Measurements from ENCODE around the gene ZBTB34. TPM values are rescaled to one million over a fixed set of nuclear protein-coding genes. Genes with fewer than 3 reads are reported as not detected.

The ZBTB34 gene
- total RNA-seq, 2 donors from 2014 or later, result 5.0 to 7.8 TPM

DNA sequence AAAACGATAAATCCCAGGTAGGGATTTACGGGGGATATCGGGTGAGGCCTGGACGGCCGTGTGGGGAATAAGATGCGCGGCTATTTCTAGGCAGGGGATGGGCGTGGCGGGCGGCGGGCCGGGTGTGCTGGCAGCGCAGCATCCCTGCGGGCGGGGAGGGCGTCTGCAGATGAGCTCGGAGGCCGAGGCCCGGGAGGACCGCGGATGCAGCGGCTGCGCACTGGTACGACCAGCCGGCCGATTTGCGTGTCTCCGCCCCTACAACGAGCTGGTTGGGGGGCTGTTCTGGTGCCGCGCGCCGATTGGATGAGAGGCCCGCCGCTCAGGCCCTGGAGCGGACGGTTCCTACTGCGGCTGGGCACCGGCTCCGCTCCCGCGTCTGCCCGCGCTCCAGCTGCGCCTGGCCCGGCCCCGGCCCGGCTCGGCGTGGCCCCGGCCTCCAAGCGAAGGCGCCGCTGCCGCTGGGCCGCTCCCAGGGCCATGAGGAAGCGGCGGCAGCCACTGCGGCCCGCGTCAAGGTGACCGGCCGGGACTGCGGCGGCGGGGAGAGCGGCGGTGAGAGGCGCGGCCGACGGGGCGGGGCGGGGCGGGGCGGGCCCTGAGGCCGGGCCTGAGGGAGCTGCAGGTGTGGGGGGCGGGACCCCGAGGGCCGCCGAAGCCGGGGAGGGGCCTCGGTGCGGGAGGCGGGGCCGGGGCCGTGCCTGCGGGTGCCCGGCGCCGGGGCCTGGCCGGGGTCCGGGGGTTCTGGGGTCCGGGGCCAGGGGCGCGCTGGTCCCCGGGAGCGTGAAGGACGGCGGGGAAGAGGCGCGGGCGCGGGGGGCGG lies 54.2 kb downstream of the ZBTB34 start, which contains the start of gene RALGPS1:
RALGPS1 (plus strand) TSS at position 325 of the 823 bp plus-strand sequence. CDS start 47,508 bp downstream, outside the sequence.
- H3K27me3 Mint-ChIP-seq, result peaks cover 11% of the 10 kb centered on the region

DNA sequence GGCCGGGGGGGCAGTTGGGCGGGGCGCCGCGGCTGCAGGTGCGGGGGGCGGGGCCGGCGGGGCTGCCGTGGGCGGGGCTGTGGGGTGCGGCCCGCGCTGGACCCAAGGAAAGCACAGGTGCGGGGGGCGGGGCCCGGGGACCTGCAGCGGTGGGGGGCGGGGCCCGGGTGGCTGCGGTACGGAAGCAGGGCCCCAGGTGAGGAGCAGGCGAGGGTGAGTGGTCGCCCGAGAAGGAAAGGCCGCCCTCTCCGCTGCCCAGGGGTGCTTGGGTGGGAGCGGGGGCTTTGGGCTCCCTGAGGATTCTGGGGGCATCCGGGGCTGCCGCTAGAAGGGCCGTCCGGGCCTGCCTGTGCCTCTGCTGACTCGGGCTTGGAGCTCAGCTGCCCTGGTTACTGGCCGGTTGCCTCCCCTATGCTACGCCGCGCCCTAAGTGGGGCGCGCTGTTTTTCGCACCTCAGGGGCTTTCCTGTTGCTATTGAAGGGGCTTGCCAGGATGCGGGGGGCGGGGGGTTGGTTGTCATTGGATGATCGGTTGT lies 54.9 kb downstream of the ZBTB34 start:
- peaks cover 11% of the 10 kb centered on the region for H3K27me3 Mint-ChIP-seq
- no peak for ATAC-seq (replicated peaks)
- H3K27ac Mint-ChIP-seq, result no peak overlapping the region
- no peaks in the 10 kb centered on the region for H3K36me3 Mint-ChIP-seq (ENCODE audit: low read depth)
- H3K4me1 Mint-ChIP-seq, result no peaks in the 10 kb centered on the region
- no peaks in the 10 kb centered on the region for H3K9me3 Mint-ChIP-seq
- H3K4me3 Mint-ChIP-seq, result peak overlapping the region; percentile 60

More for the DNA sequence above, 54.2 kb downstream of the ZBTB34 start, which contains the start of gene RALGPS1:
- H3K4me3 Mint-ChIP-seq, result peak within 1 kb of the TSS; percentile 70
- no peaks in the 10 kb centered on the region for H3K4me1 Mint-ChIP-seq
- no peaks in the 10 kb centered on the region for H3K9me3 Mint-ChIP-seq
- ATAC-seq (replicated peaks), result peak; percentile 99
- no peak within 1 kb of the TSS for H3K27ac Mint-ChIP-seq
- H3K36me3 Mint-ChIP-seq (ENCODE audit: low read depth), result no peaks in the 10 kb centered on the region

DNA sequence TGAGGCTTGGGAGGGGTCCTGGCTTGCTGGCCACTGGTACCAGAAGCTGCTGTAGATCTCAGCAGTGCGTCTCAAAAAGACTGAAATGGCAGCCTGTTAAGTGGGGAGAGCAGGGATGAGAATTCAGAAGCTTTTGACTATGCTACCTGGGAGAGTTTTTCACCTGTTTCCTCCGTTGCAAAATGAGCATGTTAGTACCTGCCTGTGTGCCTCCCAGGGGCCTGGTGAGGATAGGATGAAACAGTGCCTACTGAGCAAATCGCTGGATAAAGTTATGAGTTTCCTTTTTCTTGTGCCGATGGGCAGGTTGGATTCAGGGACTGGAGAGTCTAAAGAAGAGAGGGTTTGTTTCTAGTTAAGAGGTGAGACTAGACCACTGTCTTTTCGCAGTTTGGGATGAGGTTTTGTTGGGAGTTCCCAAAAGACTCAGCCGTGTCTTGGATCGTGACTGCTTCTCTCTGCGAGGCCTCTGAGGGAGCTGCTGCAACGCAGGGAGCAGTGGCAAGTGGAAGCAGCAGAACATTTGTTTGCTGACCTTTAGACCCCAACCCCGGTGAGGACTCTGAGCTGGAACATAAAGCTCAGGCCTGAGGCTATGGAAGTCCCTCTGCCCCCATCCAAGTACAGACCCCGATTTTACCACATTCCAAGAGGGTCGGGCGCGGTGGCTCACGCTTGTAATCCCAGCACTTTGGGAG lies 55.6 kb downstream of the ZBTB34 start:
- Mint-ChIP-seq H3K36me3 (ENCODE audit: low read depth) (no peaks in the 10 kb centered on the region), H3K9me3 (no peaks in the 10 kb centered on the region), H3K4me1 (no peaks in the 10 kb centered on the region), H3K27me3 (peaks cover 11% of the 10 kb centered on the region), H3K4me3 (peak overlapping the region; percentile 60), H3K27ac (no peak overlapping the region)
- ATAC-seq (replicated peaks), result no peak

DNA sequence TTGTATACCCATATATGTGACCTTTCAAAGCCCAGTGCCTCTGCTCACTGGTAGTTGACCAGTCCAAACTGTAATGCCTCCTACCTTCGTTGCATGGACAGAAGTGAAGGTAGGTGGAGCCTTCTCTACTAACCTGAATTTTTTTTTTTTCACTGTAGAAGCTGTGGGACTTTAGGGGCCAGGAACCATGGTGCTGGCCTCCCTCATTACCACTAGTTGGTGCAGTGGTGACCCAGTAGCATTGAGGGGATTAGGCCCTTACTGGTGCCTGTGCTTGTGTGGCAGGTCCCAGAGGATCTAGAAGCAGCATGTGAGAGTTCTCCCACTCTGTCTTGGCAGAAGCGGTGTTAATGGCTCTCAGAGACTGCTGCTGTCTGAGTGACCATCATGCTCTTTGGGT lies 56.5 kb downstream of the ZBTB34 start:
- H3K4me3 Mint-ChIP-seq, result no peak overlapping the region
- peaks cover 7% of the 10 kb centered on the region for H3K27me3 Mint-ChIP-seq
- no peak overlapping the region for H3K27ac Mint-ChIP-seq
- no peak for ATAC-seq (replicated peaks)
- no peaks in the 10 kb centered on the region for H3K36me3 Mint-ChIP-seq (ENCODE audit: low read depth)
- no peaks in the 10 kb centered on the region for H3K4me1 Mint-ChIP-seq
- H3K9me3 Mint-ChIP-seq, result no peaks in the 10 kb centered on the region

DNA sequence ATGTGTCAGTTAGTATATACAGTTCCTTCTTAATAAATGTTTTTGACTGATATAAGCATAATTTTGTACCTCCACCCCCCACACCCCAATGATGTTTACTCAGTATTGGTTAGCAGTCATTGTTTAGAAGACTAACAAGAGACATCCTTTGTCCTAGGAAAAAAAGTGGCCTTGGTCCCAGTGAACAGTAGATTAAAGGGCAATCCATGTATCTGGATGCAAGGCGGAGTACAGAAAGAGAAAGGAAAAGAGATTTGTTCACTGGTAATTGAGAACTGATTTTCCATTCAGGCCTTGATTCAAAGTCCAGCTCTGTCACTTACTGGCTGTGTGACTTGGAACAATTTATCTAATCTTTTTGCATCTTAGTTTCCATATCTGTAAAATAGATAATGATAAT lies 58.8 kb downstream of the ZBTB34 start:
- ATAC-seq (replicated peaks), result no peak
- Mint-ChIP-seq H3K27ac (no peak overlapping the region), H3K9me3 (no peaks in the 10 kb centered on the region), H3K27me3 (no peaks in the 10 kb centered on the region), H3K4me3 (no peak overlapping the region), H3K4me1 (no peaks in the 10 kb centered on the region), H3K36me3 (ENCODE audit: low read depth) (no peaks in the 10 kb centered on the region)

DNA sequence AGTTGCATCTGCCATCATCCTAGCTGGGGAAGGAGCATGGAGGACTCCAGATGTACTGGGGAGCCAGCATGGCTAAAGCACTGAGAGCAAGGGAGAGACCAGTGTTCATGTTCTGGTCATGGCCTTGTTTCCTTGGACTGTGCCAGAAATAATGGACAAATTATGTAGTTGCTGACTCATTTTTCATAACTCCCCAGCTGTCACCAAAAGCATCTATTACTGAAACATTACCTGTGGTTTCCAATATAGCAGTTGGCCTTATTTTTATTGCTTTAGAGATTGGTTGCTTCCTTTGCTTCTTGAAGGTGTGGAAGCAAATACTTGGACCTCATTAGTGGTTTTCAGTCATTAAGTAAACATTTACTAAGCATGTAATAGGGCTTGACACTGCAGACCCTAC lies 65.4 kb downstream of the ZBTB34 start:
- no peak overlapping the region for H3K4me3 Mint-ChIP-seq
- no peaks in the 10 kb centered on the region for H3K4me1 Mint-ChIP-seq
- no peaks in the 10 kb centered on the region for H3K9me3 Mint-ChIP-seq
- ATAC-seq (replicated peaks), result no peak
- no peak overlapping the region for H3K27ac Mint-ChIP-seq
- H3K27me3 Mint-ChIP-seq, result no peaks in the 10 kb centered on the region
- H3K36me3 Mint-ChIP-seq (ENCODE audit: low read depth), result no peaks in the 10 kb centered on the region

DNA sequence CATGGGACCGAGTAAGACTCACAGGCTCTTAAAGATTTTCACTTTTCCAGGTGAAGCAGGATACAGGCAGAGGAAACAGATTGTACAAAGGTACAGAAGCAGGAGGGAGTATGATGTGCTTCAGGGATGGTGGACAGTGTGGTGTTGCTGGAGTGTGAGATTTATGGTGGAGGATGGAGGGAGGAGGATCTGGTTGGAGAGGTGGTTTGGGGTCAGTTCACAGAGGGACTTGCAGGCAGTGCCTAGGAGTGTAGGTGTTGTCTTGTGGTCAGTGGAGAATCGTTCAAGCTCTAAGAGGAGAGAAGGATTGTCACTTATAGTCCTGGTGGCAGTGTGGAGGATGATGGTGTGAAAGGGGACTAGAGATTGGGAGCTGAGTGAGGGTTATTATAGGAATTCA lies 65.9 kb downstream of the ZBTB34 start:
- Mint-ChIP-seq H3K36me3 (ENCODE audit: low read depth) (no peaks in the 10 kb centered on the region), H3K9me3 (no peaks in the 10 kb centered on the region), H3K4me1 (no peaks in the 10 kb centered on the region), H3K27ac (no peak overlapping the region), H3K27me3 (no peaks in the 10 kb centered on the region), H3K4me3 (no peak overlapping the region)
- no peak for ATAC-seq (replicated peaks)

DNA sequence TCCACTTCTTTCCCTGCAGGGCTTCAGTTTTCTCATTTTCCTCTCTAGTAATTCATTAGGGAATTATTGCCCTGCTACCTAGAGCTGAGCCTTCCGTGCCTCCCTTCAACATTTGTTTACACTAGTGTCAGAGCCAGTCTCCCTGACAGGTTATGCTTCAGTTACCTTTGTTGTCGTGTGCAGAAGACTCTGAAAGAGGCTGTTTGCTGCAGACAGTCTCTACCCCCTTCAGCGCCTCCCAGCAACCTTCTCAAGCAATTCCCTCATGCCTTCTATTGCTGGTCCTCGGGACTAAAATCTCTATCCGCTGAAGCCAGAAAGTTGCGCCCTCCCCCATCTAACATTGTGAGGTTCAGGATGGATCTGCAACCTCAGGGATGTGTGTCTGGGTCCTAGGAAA lies 67.0 kb downstream of the ZBTB34 start:
- Mint-ChIP-seq H3K36me3 (ENCODE audit: low read depth) (no peaks in the 10 kb centered on the region), H3K4me3 (no peak overlapping the region), H3K27me3 (no peaks in the 10 kb centered on the region), H3K4me1 (no peaks in the 10 kb centered on the region), H3K9me3 (no peaks in the 10 kb centered on the region), H3K27ac (no peak overlapping the region)
- no peak for ATAC-seq (replicated peaks)

DNA sequence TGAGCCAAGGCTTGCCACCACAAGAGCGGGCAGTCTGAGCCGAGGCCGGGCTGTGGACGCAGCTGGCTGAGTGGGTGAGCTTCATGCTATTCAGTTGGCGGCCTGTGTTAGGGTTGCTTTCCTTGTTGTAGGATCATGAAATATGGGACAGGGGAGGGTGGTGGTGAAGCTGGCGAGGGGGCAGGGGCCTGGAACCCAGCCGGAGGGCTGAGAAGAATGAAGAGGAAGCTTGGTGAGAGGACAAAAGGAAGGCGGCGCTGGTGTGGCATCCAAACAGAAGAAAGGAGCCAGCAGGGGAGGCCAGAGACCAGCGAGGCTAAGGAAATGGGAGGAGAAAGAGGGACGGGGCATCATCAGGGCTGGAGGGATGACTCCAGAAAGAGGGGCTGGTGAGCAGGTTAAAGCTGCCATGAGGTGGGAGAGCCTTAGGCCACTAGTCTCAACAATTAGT lies 72.5 kb downstream of the ZBTB34 start:
- Mint-ChIP-seq H3K36me3 (ENCODE audit: low read depth) (no peaks in the 10 kb centered on the region), H3K9me3 (no peaks in the 10 kb centered on the region), H3K27me3 (no peaks in the 10 kb centered on the region), H3K4me3 (no peak overlapping the region), H3K4me1 (no peaks in the 10 kb centered on the region), H3K27ac (no peak overlapping the region)
- ATAC-seq (replicated peaks), result no peak

DNA sequence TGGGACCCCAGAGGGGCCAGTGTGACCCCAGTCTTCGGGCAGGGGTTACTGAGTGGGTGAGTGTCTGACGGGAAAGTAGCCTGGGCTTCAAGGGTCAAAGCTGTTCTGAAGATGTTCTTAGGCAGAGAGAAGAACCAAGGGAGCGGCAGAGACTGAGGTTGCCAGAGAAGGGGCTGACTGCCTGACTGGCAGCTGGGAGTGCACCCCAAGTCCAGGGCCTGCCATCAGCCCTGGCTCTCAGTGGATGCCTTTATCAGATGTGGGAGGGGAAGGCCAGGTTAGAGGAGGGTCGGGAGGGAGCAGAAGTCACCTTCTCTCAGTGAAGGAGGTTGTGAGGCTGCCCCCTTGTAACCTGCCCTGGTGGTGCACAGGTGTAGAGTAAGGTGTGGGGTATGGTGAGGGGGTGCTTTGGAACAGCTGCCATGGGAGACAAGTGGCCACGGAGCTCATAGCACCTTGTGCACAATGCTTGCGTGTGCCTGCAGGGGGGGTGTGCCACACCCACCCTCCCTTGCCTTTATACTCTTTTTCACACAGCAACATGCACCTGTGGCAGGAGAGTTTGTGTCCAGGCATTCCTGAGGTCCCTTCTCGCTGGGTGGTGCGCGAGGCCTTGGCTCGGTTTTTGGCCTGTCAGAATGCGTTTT lies 73.0 kb downstream of the ZBTB34 start:
- no peaks in the 10 kb centered on the region for H3K27me3 Mint-ChIP-seq
- H3K4me1 Mint-ChIP-seq, result no peaks in the 10 kb centered on the region
- H3K9me3 Mint-ChIP-seq, result no peaks in the 10 kb centered on the region
- H3K36me3 Mint-ChIP-seq (ENCODE audit: low read depth), result no peaks in the 10 kb centered on the region
- no peak for ATAC-seq (replicated peaks)
- H3K4me3 Mint-ChIP-seq, result no peak overlapping the region
- no peak overlapping the region for H3K27ac Mint-ChIP-seq

DNA sequence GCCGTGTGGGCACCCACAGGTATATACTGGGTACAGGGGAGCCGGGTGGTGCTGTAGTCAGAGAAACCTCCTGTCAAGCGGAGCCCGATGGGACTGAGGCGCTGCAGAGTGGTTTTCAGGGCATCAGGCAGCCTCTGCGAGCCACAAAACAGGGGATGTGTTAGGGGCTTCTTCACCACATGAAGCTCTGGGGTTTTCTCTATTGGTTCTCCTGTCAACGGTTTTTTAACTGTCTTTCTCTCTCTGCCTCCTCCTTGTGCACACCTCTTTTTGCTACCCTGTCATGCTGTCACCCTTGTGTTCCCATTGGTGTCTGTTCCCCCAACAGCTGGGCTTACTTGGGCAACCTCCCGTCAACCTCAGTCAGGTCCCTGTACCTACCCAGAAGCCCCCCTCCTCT lies 74.0 kb downstream of the ZBTB34 start:
- Mint-ChIP-seq H3K27ac (no peak overlapping the region), H3K9me3 (no peaks in the 10 kb centered on the region), H3K36me3 (ENCODE audit: low read depth) (no peaks in the 10 kb centered on the region), H3K27me3 (no peaks in the 10 kb centered on the region), H3K4me1 (no peaks in the 10 kb centered on the region), H3K4me3 (no peak overlapping the region)
- no peak for ATAC-seq (replicated peaks)

Other genes with a start within 250 kb of the ZBTB34 start
- gene LMX1B, start 246.7 kb upstream of the ZBTB34 start, total RNA-seq, result not detected
- gene ZBTB43, start 55.6 kb upstream of the ZBTB34 start, total RNA-seq, result 10 to 100 TPM; 27.4 to 31.3 TPM
- gene RALGPS1, start 54.1 kb downstream of the ZBTB34 start, total RNA-seq, result 1 to 10 TPM; 2.3 to 3.4 TPM

Data from activated T-helper 17 cell treated with anti-CD3 and anti-CD28 coated beads, Interleukin-2, amount 50 U/mL, for 72 hours (primary cell).